PC-9 (cell line): ENCODE data around the gene ZFAND6. TPM values are rescaled to one million over a fixed set of nuclear protein-coding genes. Genes with fewer than 3 reads are reported as not detected.

Experiments
- BruUV-seq: library from RNA; stranded (reverse); fragments of 400-500 nt; replicated peaks from 2 replicates; lab custom pipeline; 2021; lab: Mats Ljungman, UMichigan
- CTCF ChIA-PET: fragments of 300-600 bp; sonication (Branson Sonifier 250); formaldehyde crosslinking; loops from one replicate; lab custom pipeline; 2022; ENCODE audit warnings: antibody characterized with exemption; lab: Charles Lee
- POLR2A ChIA-PET: fragments of 300-600 bp; sonication (Branson Sonifier 250); formaldehyde crosslinking; loops from one replicate; lab custom pipeline; 2022; ENCODE audit warnings: antibody characterized with exemption; ENCODE audit not compliant: unreplicated experiment; lab: Charles Lee
- DNase-seq, 2 experiments: peaks; one replicate each; pipeline versions ENCODE4 v3.0.0 to v3.0.0-alpha.2; 2015 to 2022; ENCODE audit warnings: mixed read lengths in 1 of 2
- H2AFZ ChIP-seq: fragments of 200-600 bp; sonication (generic); 2 replicates; pipeline ENCODE4 v1.8.1; 2017; ENCODE audit warnings: antibody characterized with exemption
- H3F3A ChIP-seq: fragments of 200-600 bp; sonication (generic); 2 replicates; pipeline ENCODE4 v1.8.1; 2017; ENCODE audit warnings: antibody characterized with exemption, mild to moderate bottlenecking, low read depth; ENCODE audit not compliant: insufficient read depth
- H3K27ac ChIP-seq: fragments of 200-600 bp; sonication (generic); 2 replicates; pipeline ENCODE4 v1.6.1; 2016; ENCODE audit warnings: mixed run types
- H3K27me3 ChIP-seq: fragments of 200-600 bp; sonication (generic); 2 replicates; pipeline ENCODE4 v1.6.1; 2016; ENCODE audit warnings: low read depth, mixed run types; ENCODE audit not compliant: insufficient read depth
- H3K36me3 ChIP-seq: fragments of 200-600 bp; sonication (generic); 2 replicates; pipeline ENCODE4 v1.6.1; 2016; ENCODE audit warnings: low read depth, mixed run types
- H3K4me1 ChIP-seq: fragments of 200-600 bp; sonication (generic); replicated peaks from 2 replicates; pipeline ENCODE4 v1.6.1; 2016; ENCODE audit warnings: mixed run types; ENCODE audit not compliant: insufficient read depth
- H3K4me2 ChIP-seq: fragments of 200-600 bp; sonication (generic); 2 replicates; pipeline ENCODE4 v1.6.1; 2017; ENCODE audit warnings: mixed run types
- H3K4me3 ChIP-seq: fragments of 200-600 bp; sonication (generic); 2 replicates; pipeline ENCODE4 v1.6.1; 2016; ENCODE audit warnings: mixed run types
- H3K79me2 ChIP-seq: fragments of 200-600 bp; sonication (generic); 2 replicates; pipeline ENCODE4 v1.6.1; 2017; ENCODE audit warnings: low read depth, mixed run types
- H3K9me2 ChIP-seq: fragments of 200-600 bp; sonication (generic); 2 replicates; pipeline ENCODE4 v1.8.1; 2017; ENCODE audit warnings: mild to moderate bottlenecking; ENCODE audit not compliant: insufficient read depth
- H3K9me3 ChIP-seq: fragments of 200-600 bp; sonication (generic); 2 replicates; pipeline ENCODE4 v1.8.1; 2016; ENCODE audit warnings: low read depth; ENCODE audit not compliant: insufficient read depth
- H4K20me1 ChIP-seq: fragments of 200-600 bp; sonication (generic); 2 replicates; pipeline ENCODE4 v1.8.1; 2017; ENCODE audit not compliant: insufficient read depth
- CTCF ChIP-seq: fragments of 200-600 bp; sonication (generic); conservative IDR thresholded peaks from 2 replicates; pipeline ENCODE4 v1.6.1; 2017; ENCODE audit warnings: mixed run types, antibody characterized with exemption, mild to moderate bottlenecking, moderate library complexity
- EZH2 ChIP-seq: fragments of 200-600 bp; sonication (generic); IDR thresholded peaks from 2 replicates; pipeline ENCODE4 v1.8.0; 2017; ENCODE audit warnings: antibody characterized with exemption, low read depth
- intact Hi-C: fragments of 100-400 bp; cut with micrococcal nuclease; formaldehyde crosslinking; loops from one replicate; pipeline ENCODE4 v1.10.0; 2022; ENCODE audit not compliant: unreplicated experiment
- total RNA-seq: library from RNA; stranded (reverse); gene quantifications from 2 replicates; pipeline ENCODE4 v1.2.3, GENCODE V29; 2021

ZFAND6 gene
- total RNA-seq, 1 experiment from 2014 or later = 68.3 TPM

DNA sequence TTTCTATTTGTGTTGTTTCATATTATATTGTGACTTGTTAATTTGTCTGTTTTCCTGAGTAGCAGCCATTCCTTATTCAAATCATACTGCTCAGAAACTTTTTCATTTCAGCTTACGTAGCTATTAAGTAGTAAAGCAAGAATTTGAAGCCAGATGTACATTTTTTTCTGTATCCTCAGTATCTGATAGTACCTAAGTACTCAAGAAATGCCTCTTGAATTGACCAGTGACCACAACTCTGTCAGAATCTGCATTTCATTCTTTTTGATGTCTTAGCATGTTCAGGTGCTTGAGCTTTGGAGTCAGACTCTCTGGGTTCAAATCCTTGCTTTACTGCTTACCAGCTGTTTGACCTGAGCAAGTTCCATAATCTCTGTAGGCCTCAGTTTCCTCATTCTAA lies 30.6 kb downstream of the ZFAND6 start:
- BruUV-seq = no TSS peak
- no peak for DNase-seq
- no peak overlapping the region for H3K27ac ChIP-seq
- peaks cover 95% of the 10 kb centered on the region for H3K79me2 ChIP-seq
- H3K27me3 ChIP-seq = no peaks in the 10 kb centered on the region
- no peak overlapping the region for H3K4me3 ChIP-seq
- peaks cover 10% of the 10 kb centered on the region; the same call in 1 of the 2 replicates for H3K4me1 ChIP-seq
- H3K4me2 ChIP-seq = no peak overlapping the region
- intact Hi-C loops = no loop called here
- ChIA-PET CTCF (no interaction called here), POLR2A (no interaction called here)
- no peak overlapping the region for H2AFZ ChIP-seq
- 0 out of 2 replicates have a peak, but pooled peaks cover 5% of the 10 kb centered on the region for H3K36me3 ChIP-seq
- TF ChIP-seq CTCF (no peak), EZH2 (no peak)
- H3K9me3 ChIP-seq = no peaks in the 10 kb centered on the region
- no peaks in the 10 kb centered on the region for H3K9me2 ChIP-seq
- H4K20me1 ChIP-seq = peaks cover 63% of the 10 kb centered on the region
- peaks cover 7% of the 10 kb centered on the region; the same call in 1 of the 2 replicates for H3F3A ChIP-seq

GRCh38 chr15:80090879-80091503 lies 31.5 kb downstream of the ZFAND6 start:
- H4K20me1 ChIP-seq = peaks cover 65% of the 10 kb centered on the region
- H3K4me2 ChIP-seq = no peak overlapping the region
- no peaks in the 10 kb centered on the region for H3K27me3 ChIP-seq
- BruUV-seq = no TSS peak
- no peaks in the 10 kb centered on the region; the same call in 1 of the 2 replicates for H3K9me2 ChIP-seq
- H3K4me3 ChIP-seq = no peak overlapping the region
- TF ChIP-seq CTCF (peak; percentile 69), EZH2 (no peak)
- 0 out of 2 replicates have a peak, but pooled peaks cover 5% of the 10 kb centered on the region for H3K36me3 ChIP-seq
- no peaks in the 10 kb centered on the region for H3K9me3 ChIP-seq
- peaks cover 98% of the 10 kb centered on the region for H3K79me2 ChIP-seq
- H2AFZ ChIP-seq = no peak overlapping the region
- no peak overlapping the region for H3K27ac ChIP-seq
- CTCF ChIA-PET = interaction anchor here (0.6 kb wide), 1 partner anchor 62 kb away, joined by 11 read pairs; the partner anchor contains the start of gene FAH
- peaks cover 10% of the 10 kb centered on the region; the same call in 1 of the 2 replicates for H3K4me1 ChIP-seq
- DNase-seq = no peak
- intact Hi-C loops = no loop called here
- peaks cover 7% of the 10 kb centered on the region; the same call in 1 of the 2 replicates for H3F3A ChIP-seq
- POLR2A ChIA-PET = no interaction called here

DNA sequence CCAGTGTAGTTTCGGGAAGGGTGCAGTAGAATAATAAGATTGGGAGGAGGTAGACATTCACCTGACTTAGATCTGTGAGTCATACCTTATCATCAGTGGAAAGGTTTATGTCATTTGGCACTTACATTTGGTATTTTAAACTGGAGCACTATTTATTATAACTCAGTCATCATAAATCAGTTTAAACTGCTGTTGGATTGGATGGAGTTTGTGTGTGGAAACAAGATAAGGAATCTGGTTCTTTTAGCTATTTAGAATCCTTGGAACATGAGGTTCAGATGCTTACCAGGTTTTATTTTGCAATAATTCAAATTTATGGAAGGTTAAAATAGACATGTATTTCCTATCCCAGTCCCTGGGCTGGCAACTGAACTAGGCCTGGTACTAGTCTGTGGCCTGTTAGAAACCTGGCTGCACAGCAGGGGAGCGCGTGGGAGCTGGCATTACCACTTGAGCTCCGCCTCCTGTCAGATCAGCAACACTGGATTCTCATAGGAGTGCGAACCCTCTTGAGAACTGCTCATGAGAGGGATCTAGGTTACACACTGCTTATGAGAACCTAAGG lies 34.5 kb downstream of the ZFAND6 start:
- POLR2A ChIA-PET = no interaction called here
- Histone ChIP-seq H3K27me3 (no peaks in the 10 kb centered on the region), H3K36me3 (0 out of 2 replicates have a peak, but pooled peaks cover 5% of the 10 kb centered on the region), H3K27ac (no peak overlapping the region), H3K4me2 (no peak overlapping the region), H3K4me3 (no peak overlapping the region), H4K20me1 (peaks cover 60% of the 10 kb centered on the region), H3F3A (peaks cover 7% of the 10 kb centered on the region; the same call in 1 of the 2 replicates), H3K79me2 (peaks cover 94% of the 10 kb centered on the region), H3K4me1 (peaks cover 10% of the 10 kb centered on the region; the same call in 1 of the 2 replicates), H3K9me2 (no peaks in the 10 kb centered on the region; the same call in 1 of the 2 replicates), H2AFZ (no peak overlapping the region), H3K9me3 (no peaks in the 10 kb centered on the region)
- TF ChIP-seq EZH2 (no peak), CTCF (no peak)
- intact Hi-C loops = no loop called here
- CTCF ChIA-PET = interaction anchor here (0.6 kb wide), 1 partner anchor 612 kb away, joined by 3 read pairs; no protein-coding TSS in a partner anchor
- no TSS peak for BruUV-seq
- DNase-seq = no peak
